ENCODE results near the gene HAPLN2. TPM values are rescaled to one million over a fixed set of nuclear protein-coding genes. Genes with fewer than 3 reads are reported as not detected.
A peak's percentile ranks its signal among the peaks of the same experiment; 100 is the strongest.

The HAPLN2 gene
- total and polyA plus RNA-seq, 2 of the 4 experiments (the other 2 are of a cell fraction), result not detected

GRCh38 chr1:156571919-156572662 is 47.1 kb upstream of the HAPLN2 start, which contains the start of gene IQGAP3:
IQGAP3 (minus strand) TSS chr1:156572565; CDS start chr1:156572529, 36 bp downstream.
- Histone ChIP-seq H2AFZ (replicated peaks; ENCODE audit: low read length, poor library complexity) (peak within 1 kb of the TSS; percentile 94), H2BK5ac (ENCODE audit: low read depth, low read length, poor library complexity, severe bottlenecking) (peak within 1 kb of the TSS; percentile 47), H3K4me3 (ENCODE audit: insufficient read depth, low read depth, low read length) (peak within 1 kb of the TSS; percentile 73), H3K23ac (ENCODE audit: low read depth, low read length) (peak within 1 kb of the TSS; percentile 57), H3K36me3 (ENCODE audit: control insufficient read depth, insufficient read depth, low read length) (no peaks in the 10 kb centered on the region), H2BK15ac (ENCODE audit: low read depth, low read length) (peak within 1 kb of the TSS; percentile 31), H3K4me1 (ENCODE audit: control insufficient read depth, insufficient read depth, low read length) (peaks cover 7% of the 10 kb centered on the region), H3K79me1 (ENCODE audit: low read depth in 1 of 2, low read length in 2 of 2) (peaks cover 8 to 28% of the 10 kb centered on the region in 2 experiments), H2BK120ac (ENCODE audit: low read depth, low read length) (peak within 1 kb of the TSS; percentile 50; the same call in 1 of the 2 replicates), H3K56ac (ENCODE audit: extremely low read depth, insufficient read depth, low read length) (peak within 1 kb of the TSS; percentile 41), H2AK9ac (replicated peaks; ENCODE audit: low read depth, low read length, poor library complexity) (peak within 1 kb of the TSS; percentile 96), H4K5ac (ENCODE audit: low read depth, low read length) (peak within 1 kb of the TSS; percentile 32; the same call in 1 of the 2 replicates), H3K27ac (ENCODE audit: insufficient read depth, low read length) (peak within 1 kb of the TSS; percentile 66), H3K18ac (ENCODE audit: low read depth, low read length) (peak within 1 kb of the TSS; percentile 78), H3K27me3 (ENCODE audit: control insufficient read depth, insufficient read depth, low read length) (peaks cover 15% of the 10 kb centered on the region), H4K20me1 (ENCODE audit: insufficient read depth, low read length) (no peaks in the 10 kb centered on the region; the same call in 1 of the 2 replicates), H2AK5ac (ENCODE audit: low read depth, low read length) (peak within 1 kb of the TSS; percentile 54), H3K4me2 (ENCODE audit: low read depth, low read length) (peak within 1 kb of the TSS; percentile 98), H4K91ac (ENCODE audit: insufficient read depth, low read depth, low read length) (peak within 1 kb of the TSS; percentile 51), H4K8ac (ENCODE audit: low read depth in 2 of 2, low read length in 2 of 2) (peak within 1 kb of the TSS; percentile 14 to 41; a peak in 2 of 4 replicates), H3K9me3 (ENCODE audit: control insufficient read depth, insufficient read depth, low read length) (no peaks in the 10 kb centered on the region), H3K4ac (ENCODE audit: low read depth, low read length) (peak within 1 kb of the TSS; percentile 66), H3K9me1 (ENCODE audit: insufficient read depth, low read length) (peaks cover 15% of the 10 kb centered on the region), H2BK20ac (ENCODE audit: low read depth, low read length) (no peak within 1 kb of the TSS), H3K9ac (ENCODE audit: low read depth, low read length) (peak within 1 kb of the TSS; percentile 61), H3K14ac (replicated peaks; ENCODE audit: low read depth, low read length) (peak within 1 kb of the TSS; percentile 84)
- WGBS, 2 experiments (ENCODE audit: extremely low coverage in 2 of 2, insufficient read length in 1 of 2), result 0% methylated on average over 22 of the region's 38 CpGs; no CpG with 5 or more reads in 1 of the 2 experiments
- intact Hi-C loops (cut with micrococcal nuclease), result loop anchor here (1.0 to 2.0 kb wide), 4 partner anchors 73 to 116 kb away; no protein-coding TSS in a partner anchor
- dilution Hi-C loops (cut with HindIII; ENCODE audit: low sequenced_read_pairs, unreplicated experiment), result no loop called here
- in situ Hi-C loops (cut with MboI; ENCODE audit: low sequenced_read_pairs), result no loop called here
- ATAC-seq (ENCODE audit: low read depth) (peak; percentile 75), DNase-seq (peak; percentile 69)
- BruUV-seq (replicated peaks), result no TSS peak
- TF ChIP-seq MXI1 (IDR thresholded peaks at IDR 0.05; ENCODE audit: borderline replicate concordance, low read depth, low read length) (peak; percentile 98), ELK1 (IDR thresholded peaks at IDR 0.05; ENCODE audit: borderline replicate concordance, low read depth, low read length) (no peak)
- ChIA-PET POLR2A (ENCODE audit: unreplicated experiment) (interaction anchor here (0.7 kb wide), 1 partner anchor 71 kb away, joined by 4 read pairs; the partner anchor contains the start of gene MEF2D), CTCF (interaction anchor here (0.6 to 1.4 kb wide), 3 partner anchors 91 to 186 kb away, joined by 3 to 4 read pairs (median 4); no protein-coding TSS in a partner anchor)

Data from IMR-90 (cell line).